ENCODE measurements around the gene PPIL6. TPM values are rescaled to one million over a fixed set of nuclear protein-coding genes. Genes with fewer than 3 reads are reported as not detected.

PPIL6 gene
- total RNA-seq, 1 donor from 2014 or later = 0.60 TPM

GRCh38 chr6:109363753-109364152 is 76.7 kb downstream of the PPIL6 start:
- no peak for DNase-seq (ENCODE audit: low read depth in 2 of 2)

GRCh38 chr6:109362102-109362884 is 78.1 kb downstream of the PPIL6 start:
- no peak for DNase-seq (ENCODE audit: low read depth in 2 of 2)

DNA sequence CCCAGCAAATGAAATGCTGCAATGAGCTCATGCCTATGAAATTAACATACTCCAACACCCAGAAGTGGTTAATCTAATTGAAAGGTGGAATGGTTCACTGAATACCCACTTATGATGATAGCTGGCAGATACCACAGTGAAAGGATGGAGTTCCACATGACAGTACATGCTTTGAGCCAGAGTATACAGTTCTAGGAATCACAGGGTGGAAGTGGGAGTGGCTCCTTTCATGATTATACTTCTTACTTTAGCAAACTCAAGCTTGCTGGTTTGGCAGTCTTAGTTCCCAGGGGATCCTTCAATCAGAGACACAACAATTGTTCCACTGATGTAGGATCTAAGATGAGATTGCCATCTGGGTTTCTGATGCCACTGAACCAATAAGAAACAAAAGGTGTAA is 79.6 kb downstream of the PPIL6 start:
- DNase-seq (ENCODE audit: low read depth in 2 of 2) = no peak

GRCh38 chr6:109360281-109360680 is 80.1 kb downstream of the PPIL6 start:
- no peak for DNase-seq (ENCODE audit: low read depth in 2 of 2)

DNA sequence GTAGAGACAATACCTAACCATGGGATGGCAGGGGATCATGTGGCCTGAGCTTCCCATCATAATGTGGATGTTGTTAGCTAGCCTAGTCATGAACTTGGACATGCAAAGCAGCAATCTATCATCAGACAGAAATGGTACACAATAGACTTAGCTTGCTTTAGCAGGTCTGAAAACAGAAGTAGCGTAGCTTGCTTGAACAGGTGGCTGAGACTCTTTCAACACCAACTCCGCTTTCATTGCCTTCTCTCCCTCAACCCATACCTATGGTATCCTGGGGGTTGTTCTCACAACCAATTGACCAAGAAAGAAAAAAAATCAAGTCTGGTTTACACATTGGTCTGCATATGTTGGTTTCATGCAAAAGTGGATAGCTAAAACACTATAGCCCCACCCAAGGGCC is 81.2 kb downstream of the PPIL6 start:
- no peak for DNase-seq (ENCODE audit: low read depth in 2 of 2)

- no peak for DNase-seq (ENCODE audit: low read depth in 2 of 2)
These were observed 82.2 kb downstream of the PPIL6 start for GRCh38 chr6:109358204-109358603.

GRCh38 chr6:109356237-109356636 is 84.2 kb downstream of the PPIL6 start:
- no peak for DNase-seq (ENCODE audit: low read depth in 2 of 2)

DNA sequence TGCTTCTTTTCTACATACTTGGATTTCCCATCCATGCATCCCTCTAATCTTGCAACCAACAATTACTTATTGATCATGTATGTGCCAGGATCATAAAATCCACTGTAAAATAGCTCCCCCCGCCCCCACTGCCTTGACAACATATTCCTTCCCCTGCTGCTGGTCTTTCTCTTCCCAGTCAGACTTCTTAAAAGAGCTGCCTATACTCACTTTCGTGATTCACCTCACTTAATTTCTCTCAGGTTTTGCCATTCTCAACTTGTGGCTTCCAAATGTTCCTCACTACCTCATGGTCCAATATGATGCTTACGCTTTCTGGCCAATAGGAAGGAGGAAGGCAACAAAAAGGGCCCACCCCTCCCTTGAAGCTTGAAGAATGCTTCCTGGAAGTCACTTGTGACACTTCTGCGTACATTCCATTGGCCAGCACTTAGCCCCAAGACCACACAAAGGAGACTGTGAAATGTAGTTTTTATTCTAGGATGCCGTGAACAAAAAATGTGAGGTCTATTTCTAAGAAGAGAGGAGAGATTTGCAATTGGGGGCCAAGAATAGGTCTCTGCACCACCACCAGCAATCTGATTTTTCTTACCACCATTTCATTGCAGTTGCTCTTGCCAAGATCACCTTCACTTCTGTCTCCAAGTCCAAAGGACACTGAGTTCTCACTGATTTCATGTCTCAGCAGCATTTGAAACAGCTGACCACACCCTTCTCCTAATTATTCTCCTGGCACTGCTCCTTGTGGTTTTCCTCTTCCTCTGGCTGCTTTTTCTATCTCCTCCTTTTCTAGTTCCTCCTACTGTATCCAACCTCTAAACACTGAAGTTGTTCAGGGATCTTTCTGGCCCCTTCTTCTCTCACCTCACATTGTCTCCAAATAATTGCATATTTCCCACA is 88.9 kb downstream of the PPIL6 start:
- DNase-seq (ENCODE audit: low read depth in 2 of 2) = peak in 1 of 2 donors; percentile 32

DNA sequence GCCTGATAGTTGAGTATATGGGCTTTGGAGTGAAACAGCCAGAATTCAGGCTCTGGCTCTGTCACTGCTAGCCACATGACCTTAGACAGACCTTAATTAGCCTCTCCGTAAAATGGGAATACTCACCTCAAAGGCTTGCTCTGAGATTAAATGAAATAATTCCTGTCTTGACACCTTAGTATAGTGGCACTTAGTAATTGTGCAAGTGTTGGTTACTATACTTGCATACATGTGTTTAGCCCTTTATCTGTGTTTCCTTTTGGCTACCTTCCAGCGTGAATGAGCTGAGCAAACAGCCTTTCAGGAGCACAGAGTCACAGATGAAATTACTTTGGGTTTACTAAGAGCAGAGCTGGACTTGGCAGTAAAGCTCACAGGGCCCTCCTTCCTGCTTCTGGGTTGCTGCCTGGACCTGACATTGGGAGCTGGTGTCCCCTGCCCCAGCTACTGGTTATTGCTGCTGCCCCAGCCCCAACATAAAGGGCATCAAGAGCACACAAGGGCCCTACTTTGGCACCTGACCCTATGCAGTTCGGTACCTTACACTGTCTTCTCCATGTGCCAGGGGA is 90.9 kb downstream of the PPIL6 start:
- peak; percentile 65 to 79 for DNase-seq (ENCODE audit: low read depth in 2 of 2)

DNA sequence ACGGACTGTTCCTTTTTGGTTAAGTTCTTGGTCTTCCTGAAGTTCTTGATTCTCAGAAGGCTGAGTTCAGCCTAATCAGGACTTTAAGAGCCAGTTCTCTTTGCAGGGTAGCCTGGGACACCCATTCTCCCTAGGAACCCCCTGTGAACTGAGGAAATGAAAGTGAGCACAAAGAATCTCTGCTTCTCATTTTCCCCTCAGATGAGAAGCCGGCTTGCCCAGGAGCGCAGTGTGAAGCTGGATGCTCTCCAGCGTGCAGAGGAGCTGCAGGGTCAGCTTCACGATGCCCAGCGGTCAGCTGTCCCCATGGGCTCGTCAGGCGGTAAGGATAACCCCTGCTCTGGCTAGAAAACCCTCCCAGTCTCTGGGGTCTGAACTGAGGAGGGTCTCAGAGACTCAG is 92.2 kb downstream of the PPIL6 start:
- DNase-seq (ENCODE audit: low read depth in 2 of 2) = no peak

DNA sequence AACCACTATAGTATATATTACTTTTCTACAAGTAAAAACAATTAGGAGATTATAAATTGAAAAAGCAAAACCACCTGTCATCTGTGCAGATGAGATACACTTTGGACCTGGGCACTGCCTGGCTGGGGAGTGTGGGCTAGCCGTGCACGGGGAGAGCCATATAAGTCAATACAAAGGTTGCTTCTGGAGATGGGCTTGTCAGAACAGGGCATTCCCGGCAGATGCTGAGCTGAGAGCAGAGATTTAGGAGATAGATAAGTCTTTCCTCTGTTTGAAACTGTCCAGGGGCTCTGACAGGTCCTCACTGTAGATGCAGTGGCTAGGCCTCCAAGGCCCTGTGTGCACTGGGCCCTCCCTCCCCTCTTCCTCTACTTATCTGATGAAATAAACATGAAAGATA is 92.6 kb downstream of the PPIL6 start:
- DNase-seq (ENCODE audit: low read depth in 2 of 2) = no peak

GRCh38 chr6:109345986-109346385 is 94.4 kb downstream of the PPIL6 start:
- DNase-seq (ENCODE audit: low read depth in 2 of 2) = no peak

- no peak for DNase-seq (ENCODE audit: low read depth in 2 of 2)
These were observed 96.2 kb downstream of the PPIL6 start for GRCh38 chr6:109344226-109344625.

- no peak for DNase-seq (ENCODE audit: low read depth in 2 of 2)
These were observed 96.9 kb downstream of the PPIL6 start for GRCh38 chr6:109343518-109343917.

DNA sequence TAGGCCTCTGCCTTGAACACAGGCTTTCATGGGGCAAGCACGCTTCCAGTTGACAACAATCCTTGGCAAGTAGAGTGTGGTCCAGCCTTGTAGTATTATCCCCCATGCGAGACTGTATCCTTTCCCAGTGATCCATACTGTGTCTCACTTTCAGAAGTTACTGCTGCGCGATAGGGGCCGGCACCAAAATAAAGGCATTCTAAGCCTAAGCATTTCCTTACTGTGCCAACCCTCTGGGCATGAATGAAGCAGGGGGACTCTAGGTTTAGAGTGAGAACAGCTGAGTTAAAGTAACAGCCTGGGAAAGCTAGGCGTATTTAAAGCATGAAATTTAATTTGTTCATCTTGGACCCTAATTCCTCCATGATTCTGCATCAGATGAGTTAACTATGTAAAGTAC is 97.5 kb downstream of the PPIL6 start:
- DNase-seq (ENCODE audit: low read depth in 2 of 2) = no peak

- peak in 1 of 2 donors; percentile 32 for DNase-seq (ENCODE audit: low read depth in 2 of 2)
These were observed 97.9 kb downstream of the PPIL6 start for GRCh38 chr6:109342506-109342905.

GRCh38 chr6:109340811-109341210 is 99.6 kb downstream of the PPIL6 start:
- DNase-seq (ENCODE audit: low read depth in 2 of 2) = no peak

Other genes with a start within 250 kb of the PPIL6 start
- 107 and 122 TPM in 2 replicates for gene CD164, start 58.2 kb downstream of the PPIL6 start, total RNA-seq
- gene SMPD2, start 96 bp upstream of the PPIL6 start, total RNA-seq = 5.4 and 7.3 TPM in 2 replicates
- gene MICAL1, start 15.1 kb upstream of the PPIL6 start, total RNA-seq = 12.5 and 15.9 TPM in 2 replicates
- gene ZBTB24, start 42.6 kb upstream of the PPIL6 start, total RNA-seq = 3.1 and 4.4 TPM in 2 replicates

Data from lung microvascular endothelial cell (primary cell).